GM19395 (cell line): ENCODE results near the gene FAM236B.
"Not testable (repeated sequence)": the region's sequence is repeated elsewhere in the genome, so short reads cannot be mapped to it uniquely, and the experiment has no call there.

Experiments used
- ATAC-seq: cut with Tn5 transposase; IDR thresholded peaks from one replicate; pipeline ENCODE4 v1.9.1; 2021; ENCODE audit warnings: mild to moderate bottlenecking, moderate library complexity; ENCODE audit not compliant: unreplicated experiment

The FAM236B gene

GRCh38 chrX:72782560-72782959 lies at the start of gene FAM236B:
Gene FAM236B, minus strand, starts transcription at chrX:72782660. Its CDS starts 100 bp downstream, at chrX:72782560.
- ATAC-seq = not testable (repeated sequence)

- ATAC-seq = not testable (repeated sequence)
Measured at GRCh38 chrX:72830701-72831100, 48.2 kb upstream of the FAM236B start.

- not testable (repeated sequence) for ATAC-seq
Measured at GRCh38 chrX:72808110-72808509, 25.6 kb upstream of the FAM236B start, which contains the start of gene FAM236D. Gene FAM236D, minus strand, starts transcription at chrX:72808210. Its CDS starts 100 bp downstream, at chrX:72808110.

GRCh38 chrX:72790390-72790789 lies 7.9 kb upstream of the FAM236B start:
- ATAC-seq = not testable (repeated sequence)

- not testable (repeated sequence) for ATAC-seq
Measured at GRCh38 chrX:72788142-72788541, 5.7 kb upstream of the FAM236B start.

- not testable (repeated sequence) for ATAC-seq
Measured at GRCh38 chrX:72783964-72784363, 1.5 kb upstream of the FAM236B start.

- not testable (repeated sequence) for ATAC-seq
Measured at GRCh38 chrX:72783365-72783936, 991 bp upstream of the FAM236B start.

- not testable (repeated sequence) for ATAC-seq
Measured at GRCh38 chrX:72778146-72778545, 4.3 kb downstream of the FAM236B start.

- ATAC-seq = peak; percentile 76
Measured at GRCh38 chrX:72777467-72777790, 5.0 kb downstream of the FAM236B start.

GRCh38 chrX:72776653-72777466 lies 5.6 kb downstream of the FAM236B start, which contains the start of gene DMRTC1B:
Gene DMRTC1B, plus strand, starts transcription at chrX:72776890. Its CDS starts 68,246 bp downstream, at chrX:72845136.
- ATAC-seq = peak; percentile 85

GRCh38 chrX:72760454-72760853 lies 22.0 kb downstream of the FAM236B start:
- not testable (repeated sequence) for ATAC-seq

GRCh38 chrX:72748545-72748944 lies 33.9 kb downstream of the FAM236B start:
- ATAC-seq = not testable (repeated sequence)

- ATAC-seq = not testable (repeated sequence)
Measured at GRCh38 chrX:72745546-72745945, 36.9 kb downstream of the FAM236B start.

GRCh38 chrX:72735561-72735960 lies 46.9 kb downstream of the FAM236B start:
- ATAC-seq = no peak

- ATAC-seq = not testable (repeated sequence)
Measured at GRCh38 chrX:72733636-72734035, 48.8 kb downstream of the FAM236B start.
